ENCODE data around the gene SLC5A1.

DNA sequence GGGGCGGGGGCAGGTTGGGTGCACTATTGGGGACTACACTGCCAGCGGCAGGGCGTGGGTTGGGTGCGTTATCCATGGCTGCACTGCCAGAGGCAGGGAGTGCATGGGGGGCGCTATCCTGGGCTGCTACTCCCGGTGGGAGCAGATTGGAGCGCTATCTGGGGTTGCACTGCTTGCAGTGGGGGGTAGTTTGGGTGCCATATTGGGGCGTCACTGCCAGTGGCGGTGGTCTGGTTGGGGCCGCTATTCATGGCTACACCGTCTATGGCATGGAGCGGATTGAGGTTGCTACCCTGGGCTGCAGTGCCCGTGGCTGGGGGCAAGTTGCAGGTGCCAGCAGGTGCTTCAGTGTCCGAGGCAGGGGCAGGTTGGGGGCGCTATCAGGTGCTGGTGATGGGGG lies 79.8 kb downstream of the SLC5A1 start:
- TF ChIP-seq CTCF (IDR thresholded peaks at IDR 0.05) (no peak), EZH2phosphoT487 (IDR thresholded peaks at IDR 0.05) (no peak)

All from neural progenitor cell (in vitro differentiated cells).